Measurements from ENCODE around the gene UBR1. TPM values are rescaled to one million over a fixed set of nuclear protein-coding genes. Genes with fewer than 3 reads are reported as not detected.

The UBR1 gene
- total and polyA plus RNA-seq, 2 donors from 2014 or later, result 6.0 to 36.9 TPM

- intact Hi-C loops (cut with DNase I), result no loop called here
Observed at GRCh38 chr15:42931702-42932486, 173.9 kb downstream of the UBR1 start.

DNA sequence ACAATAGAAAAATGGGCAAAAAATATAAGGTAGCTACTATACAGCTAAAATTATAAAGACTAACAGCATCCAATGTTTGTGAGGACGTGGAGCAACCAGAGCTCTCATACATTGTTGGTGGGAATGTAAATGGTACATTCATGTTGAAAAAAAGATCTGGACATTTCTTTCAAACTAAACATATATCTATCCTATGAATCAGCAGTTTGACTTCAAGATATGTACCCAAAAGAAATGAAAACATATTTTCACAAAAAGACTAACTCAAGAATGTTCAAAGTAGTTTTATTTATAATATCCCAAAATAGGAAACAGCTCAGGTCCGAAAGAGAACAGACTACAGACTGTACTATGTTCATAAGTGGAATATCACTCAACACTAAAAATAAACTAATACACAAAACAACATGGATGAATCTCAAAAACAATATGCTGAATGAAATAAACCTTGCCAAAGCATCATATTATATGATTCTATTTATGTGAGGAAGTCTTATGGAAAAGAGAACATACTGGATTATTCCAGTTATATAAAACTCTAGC lies 176.5 kb downstream of the UBR1 start:
- Histone ChIP-seq H3K9ac (ENCODE audit: low read length in 3 of 3) (no peak overlapping the region), H3K27me3 (ENCODE audit: control insufficient read depth, insufficient read depth, low read length) (no peaks in the 10 kb centered on the region), H3K36me3 (ENCODE audit: control insufficient read depth in 2 of 3, insufficient read depth in 3 of 3, low read length in 3 of 3) (no peaks in the 10 kb centered on the region), H3K9me3 (ENCODE audit: control insufficient read depth in 2 of 3, insufficient read depth in 1 of 3, low read length in 3 of 3) (no peaks in the 10 kb centered on the region), H3K27ac (ENCODE audit: low read depth in 2 of 2, low read length in 2 of 2) (no peak overlapping the region), H3K4me3 (ENCODE audit: low read length in 3 of 3) (no peak overlapping the region), H3K4me1 (ENCODE audit: control insufficient read depth in 2 of 3, insufficient read depth in 2 of 3, low read depth in 1 of 3, low read length in 3 of 3) (no peaks in the 10 kb centered on the region)
- DNase-seq, result no peak
- TF ChIP-seq, protein P1, sequence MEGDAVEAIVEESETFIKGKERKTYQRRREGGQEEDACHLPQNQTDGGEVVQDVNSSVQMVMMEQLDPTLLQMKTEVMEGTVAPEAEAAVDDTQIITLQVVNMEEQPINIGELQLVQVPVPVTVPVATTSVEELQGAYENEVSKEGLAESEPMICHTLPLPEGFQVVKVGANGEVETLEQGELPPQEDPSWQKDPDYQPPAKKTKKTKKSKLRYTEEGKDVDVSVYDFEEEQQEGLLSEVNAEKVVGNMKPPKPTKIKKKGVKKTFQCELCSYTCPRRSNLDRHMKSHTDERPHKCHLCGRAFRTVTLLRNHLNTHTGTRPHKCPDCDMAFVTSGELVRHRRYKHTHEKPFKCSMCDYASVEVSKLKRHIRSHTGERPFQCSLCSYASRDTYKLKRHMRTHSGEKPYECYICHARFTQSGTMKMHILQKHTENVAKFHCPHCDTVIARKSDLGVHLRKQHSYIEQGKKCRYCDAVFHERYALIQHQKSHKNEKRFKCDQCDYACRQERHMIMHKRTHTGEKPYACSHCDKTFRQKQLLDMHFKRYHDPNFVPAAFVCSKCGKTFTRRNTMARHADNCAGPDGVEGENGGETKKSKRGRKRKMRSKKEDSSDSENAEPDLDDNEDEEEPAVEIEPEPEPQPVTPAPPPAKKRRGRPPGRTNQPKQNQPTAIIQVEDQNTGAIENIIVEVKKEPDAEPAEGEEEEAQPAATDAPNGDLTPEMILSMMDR (IDR thresholded peaks at IDR 0.05; ENCODE audit: borderline replicate concordance, extremely low read depth, insufficient read depth), result no peak
- intact Hi-C loops (cut with DNase I), result loop anchor here (10.0 kb wide), 1 partner anchor 205 kb away; no protein-coding TSS in a partner anchor
- no peak for FAIRE-seq

More at GRCh38 chr15:42931702-42932486, 173.9 kb downstream of the UBR1 start:
- Histone ChIP-seq H3K36me3 (ENCODE audit: control insufficient read depth in 2 of 3, insufficient read depth in 3 of 3, low read length in 3 of 3) (no peaks in the 10 kb centered on the region), H3K4me1 (ENCODE audit: control insufficient read depth in 2 of 3, insufficient read depth in 2 of 3, low read depth in 1 of 3, low read length in 3 of 3) (no peaks in the 10 kb centered on the region), H3K9me3 (ENCODE audit: control insufficient read depth in 2 of 3, insufficient read depth in 1 of 3, low read length in 3 of 3) (no peaks in the 10 kb centered on the region), H3K27ac (ENCODE audit: low read depth in 2 of 2, low read length in 2 of 2) (no peak overlapping the region), H3K27me3 (ENCODE audit: control insufficient read depth, insufficient read depth, low read length) (no peaks in the 10 kb centered on the region), H3K4me3 (ENCODE audit: low read length in 3 of 3) (no peak overlapping the region), H3K9ac (ENCODE audit: low read length in 3 of 3) (no peak overlapping the region)
- FAIRE-seq, result no peak
- no peak for DNase-seq
- TF ChIP-seq, protein P1 (IDR thresholded peaks at IDR 0.05; ENCODE audit: borderline replicate concordance, extremely low read depth, insufficient read depth), result no peak

DNA sequence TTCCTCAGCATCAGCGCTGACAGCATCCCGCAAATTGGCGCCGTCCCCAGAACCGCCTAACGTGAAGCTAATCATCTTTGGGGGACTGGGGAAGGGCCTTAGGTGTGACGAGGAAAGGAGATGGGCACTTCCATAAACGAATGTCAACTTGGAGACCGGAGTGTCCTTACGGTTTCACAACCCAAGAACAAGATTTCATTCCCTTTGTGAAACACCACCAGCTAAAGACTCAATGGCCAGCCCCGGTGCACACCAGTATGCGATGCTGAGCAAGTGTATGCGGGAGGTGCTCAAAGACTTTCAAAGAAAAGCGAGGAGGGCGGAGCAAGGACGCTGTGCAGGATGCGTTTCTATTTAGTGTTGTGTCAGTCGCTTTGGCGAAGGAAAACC lies 184.5 kb downstream of the UBR1 start:
- peak in 3 of 5 donors; percentile 22 to 43 (median 32) for DNase-seq
- TF ChIP-seq, protein P1 (IDR thresholded peaks at IDR 0.05; ENCODE audit: borderline replicate concordance, extremely low read depth, insufficient read depth), result no peak

More for the DNA sequence above, 184.5 kb downstream of the UBR1 start:
- Histone ChIP-seq H3K27me3 (ENCODE audit: control insufficient read depth, insufficient read depth, low read length) (no peaks in the 10 kb centered on the region), H3K36me3 (ENCODE audit: control insufficient read depth in 2 of 3, insufficient read depth in 3 of 3, low read length in 3 of 3) (no peaks in the 10 kb centered on the region), H3K4me1 (ENCODE audit: control insufficient read depth in 2 of 3, insufficient read depth in 2 of 3, low read depth in 1 of 3, low read length in 3 of 3) (peaks cover 0 to 6% (median 6%) of the 10 kb centered on the region in 3 donors), H3K9me3 (ENCODE audit: control insufficient read depth in 2 of 3, insufficient read depth in 1 of 3, low read length in 3 of 3) (no peaks in the 10 kb centered on the region), H3K27ac (ENCODE audit: low read depth in 2 of 2, low read length in 2 of 2) (no peak overlapping the region), H3K9ac (ENCODE audit: low read length in 3 of 3) (peak overlapping the region; percentile 17 to 76 (median 43)), H3K4me3 (ENCODE audit: low read length in 3 of 3) (peak overlapping the region; percentile 60 to 96 (median 93))
- intact Hi-C loops (cut with DNase I), result loop anchor here (10.0 kb wide), 1 partner anchor 197 kb away; no protein-coding TSS in a partner anchor
- FAIRE-seq, result no peak
